Gastrocnemius medialis (tissue), 4 donors: Measurements from ENCODE around the gene CHI3L2. TPM values are rescaled to one million over a fixed set of nuclear protein-coding genes. Genes with fewer than 3 reads are reported as not detected.

Source experiments
- ATAC-seq, 2 donors: fragments of 150-250 bp; one replicate each; pipeline ENCODE4 v1.9.1; 2016
- DNase-seq, 2 donors: peaks; one replicate each; pipeline ENCODE4 v3.0.0-alpha.2; 2019
- H3K27ac ChIP-seq, 4 donors: fragments of 200-600 bp; sonication (generic); 1 replicate in 1 of 4; 2 replicates in 3 of 4; pipeline ENCODE4 v1.5.1; 2016 to 2018; ENCODE audit warnings: mild to moderate bottlenecking in 2 of 4, moderate library complexity in 1 of 4
- H3K27me3 ChIP-seq, 3 donors: fragments of 200-600 bp; sonication (generic) in 2 of 3; 1 replicate in 1 of 3; 2 replicates in 2 of 3; pipeline versions ENCODE4 v1.5.1 to v1.6.0; 2016 to 2019; ENCODE audit warnings: mild to moderate bottlenecking in 1 of 3, moderate library complexity in 1 of 3
- H3K36me3 ChIP-seq, 2 donors: fragments of 200-600 bp; sonication (generic) in 1 of 2; one replicate each; pipeline ENCODE4 v1.5.1; 2017 to 2018
- H3K4me1 ChIP-seq, 2 donors: fragments of 200-600 bp; sonication (generic) in 1 of 2; one replicate each; pipeline ENCODE4 v1.5.1; 2016 to 2017; ENCODE audit warnings: mild to moderate bottlenecking in 2 of 2
- H3K4me3 ChIP-seq, 4 donors: fragments of 200-600 bp; sonication (generic) in 3 of 4; 1 replicate in 1 of 4; 2 replicates in 3 of 4; pipeline ENCODE4 v1.5.1; 2016 to 2019; ENCODE audit warnings: mild to moderate bottlenecking in 2 of 4
- H3K9me3 ChIP-seq, 3 donors: fragments of 200-600 bp; sonication (generic) in 2 of 3; 1 replicate in 1 of 3; 2 replicates in 2 of 3; pipeline ENCODE4 v1.5.1; 2016 to 2019
- POLR2A ChIP-seq, 2 donors: fragments of 450-650 bp; IDR thresholded peaks; one replicate each; pipeline ENCODE4 v1.6.1; 2017; ENCODE audit warnings: antibody characterized with exemption in 2 of 2, mild to moderate bottlenecking in 2 of 2, moderate library complexity in 2 of 2
- in situ Hi-C, 4 donors: fragments of 200-750 bp; cut with MboI; loops; one replicate each; pipeline versions ENCODE4 v1.15.0 to v1.8.0; 2017; ENCODE audit warnings: low sequenced_read_pairs in 4 of 4
- intact Hi-C: fragments of 100-400 bp; cut with DNase I; formaldehyde crosslinking; loops from one replicate; pipeline ENCODE4 v1.15.1; 2023; ENCODE audit warnings: low total_unique reads
- total RNA-seq, 4 donors: library from RNA; depleted of rRNA; stranded (reverse); fragments of >200 nt; gene quantifications; one replicate each; pipeline versions ENCODE4 v1.1.0 to v1.2.3, GENCODE V29; 2016
- TF ChIP-seq, protein P1 (sequence below), 5 experiments: fragments of 450-650 bp in 3 of 5; fragments of 200-600 bp in 2 of 5; sonication (generic) in 2 of 5; IDR thresholded peaks in 4 of 5; conservative IDR thresholded peaks in 1 of 5; 1 replicate in 4 of 5; 2 replicates in 1 of 5; pipeline ENCODE4 v1.5.1; 2016 to 2019; ENCODE audit warnings: antibody characterized with exemption in 5 of 5, mild to moderate bottlenecking in 3 of 5, moderate library complexity in 3 of 5

The CHI3L2 gene
- total RNA-seq, 4 donors from 2014 or later, result 0.40 to 2.3 (median 1.9) TPM; not detected in 1

DNA sequence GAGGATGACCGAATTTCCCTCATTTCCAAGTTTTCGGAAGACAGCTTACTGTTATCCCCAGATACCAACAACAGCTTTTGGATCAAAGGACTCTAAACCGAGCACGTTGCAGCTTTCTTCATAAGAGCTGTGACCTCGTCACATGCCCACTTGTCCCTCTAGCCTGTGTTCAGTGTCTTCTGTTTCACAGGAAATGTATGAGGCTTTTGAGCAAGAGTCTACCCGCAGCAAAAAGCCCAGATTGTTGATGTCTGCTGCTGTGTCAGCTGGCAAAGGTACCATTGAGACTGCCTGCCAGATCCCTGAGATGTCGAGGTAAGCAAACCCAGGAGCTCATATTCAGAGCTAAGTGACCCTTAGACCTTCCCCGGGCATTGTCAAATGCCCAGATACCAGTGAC is 24.1 kb downstream of the CHI3L2 start:
- TF ChIP-seq, protein P1, sequence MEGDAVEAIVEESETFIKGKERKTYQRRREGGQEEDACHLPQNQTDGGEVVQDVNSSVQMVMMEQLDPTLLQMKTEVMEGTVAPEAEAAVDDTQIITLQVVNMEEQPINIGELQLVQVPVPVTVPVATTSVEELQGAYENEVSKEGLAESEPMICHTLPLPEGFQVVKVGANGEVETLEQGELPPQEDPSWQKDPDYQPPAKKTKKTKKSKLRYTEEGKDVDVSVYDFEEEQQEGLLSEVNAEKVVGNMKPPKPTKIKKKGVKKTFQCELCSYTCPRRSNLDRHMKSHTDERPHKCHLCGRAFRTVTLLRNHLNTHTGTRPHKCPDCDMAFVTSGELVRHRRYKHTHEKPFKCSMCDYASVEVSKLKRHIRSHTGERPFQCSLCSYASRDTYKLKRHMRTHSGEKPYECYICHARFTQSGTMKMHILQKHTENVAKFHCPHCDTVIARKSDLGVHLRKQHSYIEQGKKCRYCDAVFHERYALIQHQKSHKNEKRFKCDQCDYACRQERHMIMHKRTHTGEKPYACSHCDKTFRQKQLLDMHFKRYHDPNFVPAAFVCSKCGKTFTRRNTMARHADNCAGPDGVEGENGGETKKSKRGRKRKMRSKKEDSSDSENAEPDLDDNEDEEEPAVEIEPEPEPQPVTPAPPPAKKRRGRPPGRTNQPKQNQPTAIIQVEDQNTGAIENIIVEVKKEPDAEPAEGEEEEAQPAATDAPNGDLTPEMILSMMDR (IDR thresholded peaks at IDR 0.05 in 4 of 5, conservative IDR thresholded peaks at IDR 0.05 in 1 of 5), result no peak
- TF ChIP-seq POLR2A (IDR thresholded peaks at IDR 0.05), result no peak
- no peak for ATAC-seq
- DNase-seq, result no peak
- Histone ChIP-seq H3K36me3 (no peaks in the 10 kb centered on the region), H3K27me3 (no peaks in the 10 kb centered on the region), H3K9me3 (no peaks in the 10 kb centered on the region), H3K27ac (no peak overlapping the region), H3K4me1 (no peaks in the 10 kb centered on the region), H3K4me3 (no peak overlapping the region)
- in situ Hi-C loops (no loop called here), intact Hi-C loops (no loop called here)

GRCh38 chr1:111252786-111253185 is 25.3 kb downstream of the CHI3L2 start:
- no peaks in the 10 kb centered on the region for H3K36me3 ChIP-seq
- intact Hi-C loops, result no loop called here

DNA sequence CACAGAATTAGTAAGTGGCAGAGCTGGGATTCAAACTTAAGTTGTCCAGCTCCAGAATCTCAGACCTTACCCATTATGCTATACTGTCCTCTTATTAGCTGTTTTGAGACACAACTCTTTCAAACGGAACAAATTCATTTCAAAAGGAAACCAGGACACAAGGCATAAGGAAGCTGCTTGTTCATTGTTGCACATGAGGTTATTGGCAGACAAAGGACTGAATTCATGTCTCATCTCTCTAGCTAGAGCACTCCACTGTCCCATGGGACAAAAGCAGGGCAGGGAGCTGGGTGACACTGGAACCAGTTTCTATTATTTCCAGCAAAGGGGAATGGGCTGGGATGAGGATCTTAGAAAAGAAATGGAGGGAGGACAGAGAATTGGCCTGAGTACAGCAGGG is 26.4 kb downstream of the CHI3L2 start:
- no peak for DNase-seq
- H3K27me3 ChIP-seq, result no peaks in the 10 kb centered on the region
- no peak overlapping the region for H3K27ac ChIP-seq
- no peak for TF ChIP-seq POLR2A (IDR thresholded peaks at IDR 0.05)
- TF ChIP-seq, protein P1 (IDR thresholded peaks at IDR 0.05 in 4 of 5, conservative IDR thresholded peaks at IDR 0.05 in 1 of 5), result no peak
- in situ Hi-C loops, result no loop called here
- no peaks in the 10 kb centered on the region for H3K36me3 ChIP-seq
- intact Hi-C loops, result no loop called here
- no peaks in the 10 kb centered on the region for H3K9me3 ChIP-seq
- no peak for ATAC-seq
- no peaks in the 10 kb centered on the region for H3K4me1 ChIP-seq
- H3K4me3 ChIP-seq, result no peak overlapping the region

More at GRCh38 chr1:111252786-111253185, 25.3 kb downstream of the CHI3L2 start:
- Histone ChIP-seq H3K27me3 (no peaks in the 10 kb centered on the region), H3K4me3 (no peak overlapping the region), H3K27ac (no peak overlapping the region), H3K4me1 (no peaks in the 10 kb centered on the region), H3K9me3 (no peaks in the 10 kb centered on the region)
- in situ Hi-C loops, result no loop called here
- TF ChIP-seq, protein P1 (IDR thresholded peaks at IDR 0.05 in 4 of 5, conservative IDR thresholded peaks at IDR 0.05 in 1 of 5), result no peak
- no peak for TF ChIP-seq POLR2A (IDR thresholded peaks at IDR 0.05)
- DNase-seq (no peak), ATAC-seq (no peak)

GRCh38 chr1:111256988-111257658 is 29.6 kb downstream of the CHI3L2 start:
- H3K27ac ChIP-seq, result no peak overlapping the region
- no peaks in the 10 kb centered on the region for H3K9me3 ChIP-seq
- H3K36me3 ChIP-seq, result no peaks in the 10 kb centered on the region
- H3K4me1 ChIP-seq, result no peaks in the 10 kb centered on the region
- no peak for ATAC-seq
- DNase-seq, result no peak
- in situ Hi-C loops, result no loop called here
- no peak overlapping the region for H3K4me3 ChIP-seq
- TF ChIP-seq POLR2A (IDR thresholded peaks at IDR 0.05), result no peak
- TF ChIP-seq, protein P1 (IDR thresholded peaks at IDR 0.05 in 4 of 5, conservative IDR thresholded peaks at IDR 0.05 in 1 of 5), result no peak
- no peaks in the 10 kb centered on the region for H3K27me3 ChIP-seq
- intact Hi-C loops, result no loop called here
